H1 (cell line): Measurements from ENCODE around the gene FLRT2. TPM values are rescaled to one million over a fixed set of nuclear protein-coding genes. Genes with fewer than 3 reads are reported as not detected.

Experiments
- CTCF ChIA-PET: fragments of 300-600 bp; sonication (Branson Sonifier 250); formaldehyde crosslinking; loops from one replicate; lab custom pipeline; 2021; ENCODE audit not compliant: partially characterized antibody; lab: Charles Lee
- POLR2A ChIA-PET: fragments of 300-600 bp; sonication (Branson Sonifier 250); formaldehyde crosslinking; loops from one replicate; lab custom pipeline; 2021; ENCODE audit warnings: inconsistent platforms; ENCODE audit not compliant: partially characterized antibody; lab: Charles Lee
- DNase-seq, 2 experiments: peaks; one replicate each; pipeline versions ENCODE4 v3.0.0 to v3.0.0-alpha.2; 2010 to 2022; ENCODE audit warnings: low spot score in 2 of 2, low read depth in 1 of 2, mixed read lengths in 1 of 2
- FAIRE-seq: peaks from 2 replicates; lab custom pipeline; 2011; peaks lifted over from hg19 to GRCh38; lab: Jason Lieb, UNC
- H2AFZ ChIP-seq: 2 replicates; pipeline ENCODE4 v1.8.1; 2012; ENCODE audit warnings: low read length, inconsistent platforms
- H2AK5ac ChIP-seq: 2 replicates; pipeline ENCODE4 v1.6.1; 2013; ENCODE audit warnings: low read depth, low read length
- H2BK120ac ChIP-seq: replicated peaks from 2 replicates; pipeline ENCODE3; 2013; ENCODE audit warnings: low read depth, low read length, inconsistent platforms
- H2BK12ac ChIP-seq: 2 replicates; pipeline ENCODE4 v1.6.1; 2013; ENCODE audit warnings: low read depth, low read length
- H2BK15ac ChIP-seq: 2 replicates; pipeline ENCODE4 v1.6.1; 2013; ENCODE audit warnings: low read length
- H2BK20ac ChIP-seq: 2 replicates; pipeline ENCODE4 v1.6.1; 2013; ENCODE audit warnings: low read length
- H2BK5ac ChIP-seq: 2 replicates; pipeline ENCODE4 v1.6.1; 2013; ENCODE audit warnings: low read depth, low read length
- H3K14ac ChIP-seq: 2 replicates; pipeline ENCODE4 v1.6.1; 2013; ENCODE audit warnings: inconsistent platforms; ENCODE audit not compliant: insufficient read length
- H3K18ac ChIP-seq: 2 replicates; pipeline ENCODE4 v1.6.1; 2013; ENCODE audit warnings: low read length; ENCODE audit errors: extremely low read depth
- H3K23ac ChIP-seq: 2 replicates; pipeline ENCODE4 v1.6.1; 2013; ENCODE audit warnings: inconsistent platforms; ENCODE audit not compliant: insufficient read length
- H3K23me2 ChIP-seq: 2 replicates; pipeline ENCODE4 v1.6.1; 2013; ENCODE audit warnings: low read depth, low read length
- H3K27ac ChIP-seq: 2 replicates; pipeline ENCODE4 v1.6.1; 2011; ENCODE audit warnings: low read depth, low read length, inconsistent platforms
- H3K27me3 ChIP-seq, 4 experiments: replicated peaks in 1 of 4; 1 replicate in 1 of 4; 2 replicates in 3 of 4; pipeline versions ENCODE4 v1.6.1 to v1.8.1; 2011 to 2013; ENCODE audit warnings: low read length in 3 of 4, mild to moderate bottlenecking in 3 of 4, inconsistent platforms in 2 of 4, mixed read lengths in 2 of 4, moderate library complexity in 1 of 4; ENCODE audit not compliant: control insufficient read depth in 3 of 4, insufficient read depth in 3 of 4; ENCODE audit errors: extremely low read depth in 1 of 4
- H3K36me3 ChIP-seq, 4 experiments: 2 replicates each; pipeline versions ENCODE4 v1.6.1 to v1.8.1; 2011 to 2013; ENCODE audit warnings: mild to moderate bottlenecking in 4 of 4, low read length in 3 of 4, moderate library complexity in 2 of 4, control low read depth in 1 of 4, inconsistent platforms in 1 of 4; ENCODE audit not compliant: insufficient read depth in 4 of 4, control insufficient read depth in 2 of 4
- H3K4ac ChIP-seq: replicated peaks from 2 replicates; pipeline ENCODE3; 2013; ENCODE audit warnings: low read length, low read depth, mixed read lengths, inconsistent platforms; ENCODE audit not compliant: insufficient read length
- H3K4me1 ChIP-seq, 4 experiments: replicated peaks in 1 of 4; 1 replicate in 1 of 4; 2 replicates in 3 of 4; pipeline versions ENCODE4 v1.6.1 to v1.8.1; 2011 to 2013; ENCODE audit warnings: low read length in 3 of 4, inconsistent platforms in 2 of 4, mixed read lengths in 1 of 4; ENCODE audit not compliant: insufficient read depth in 4 of 4, control insufficient read depth in 3 of 4
- H3K4me2 ChIP-seq, 2 experiments: 2 replicates each; pipeline versions ENCODE4 v1.6.1 to v1.8.1; 2011 to 2013; ENCODE audit warnings: low read depth in 2 of 2, low read length in 2 of 2, control low read depth in 1 of 2, inconsistent platforms in 1 of 2, mild to moderate bottlenecking in 1 of 2; ENCODE audit not compliant: insufficient read depth in 1 of 2
- H3K4me3 ChIP-seq, 4 experiments: fragments of 200-600, 300-600 bp in 1 of 4; sonication (generic), shearing (Covaris generic), sonication (Bioruptor Twin) in 1 of 4; 2 replicates each; pipeline versions ENCODE4 v1.5.1 to v1.8.1; 2011 to 2016; ENCODE audit warnings: low read length in 4 of 4, low read depth in 3 of 4, control low read depth in 2 of 4, inconsistent platforms in 2 of 4, mild to moderate bottlenecking in 2 of 4, mixed read lengths in 1 of 4, moderate library complexity in 1 of 4; ENCODE audit not compliant: insufficient read depth in 2 of 4; ENCODE audit errors: extremely low read depth in 1 of 4
- H3K56ac ChIP-seq: replicated peaks from 2 replicates; pipeline ENCODE3; 2013; ENCODE audit warnings: low read depth, mild to moderate bottlenecking, mixed read lengths, low read length, inconsistent platforms; ENCODE audit not compliant: insufficient read length
- H3K79me1 ChIP-seq: 2 replicates; pipeline ENCODE4 v1.6.1; 2013; ENCODE audit warnings: low read depth, low read length, control low read depth
- H3K79me2 ChIP-seq, 2 experiments: 2 replicates each; pipeline versions ENCODE4 v1.6.1 to v1.8.1; 2012 to 2013; ENCODE audit warnings: low read length in 2 of 2, mild to moderate bottlenecking in 2 of 2, inconsistent platforms in 1 of 2; ENCODE audit not compliant: insufficient read depth in 2 of 2, control insufficient read depth in 1 of 2
- H3K9ac ChIP-seq, 4 experiments: replicated peaks in 1 of 4; 1 replicate in 1 of 4; 2 replicates in 3 of 4; pipeline versions ENCODE4 v1.6.1 to v1.8.1; 2011 to 2013; ENCODE audit warnings: low read depth in 3 of 4, low read length in 3 of 4, control low read depth in 2 of 4, mild to moderate bottlenecking in 2 of 4, moderate library complexity in 2 of 4, inconsistent platforms in 1 of 4; ENCODE audit errors: extremely low read depth in 1 of 4
- H3K9me3 ChIP-seq, 2 experiments: 2 replicates each; pipeline versions ENCODE4 v1.6.1 to v1.8.1; 2012 to 2013; ENCODE audit warnings: mild to moderate bottlenecking in 2 of 2, moderate library complexity in 2 of 2, control low read depth in 1 of 2, inconsistent platforms in 1 of 2, low read depth in 1 of 2, low read length in 1 of 2, mixed read lengths in 1 of 2; ENCODE audit not compliant: insufficient read depth in 2 of 2
- H4K20me1 ChIP-seq, 2 experiments: replicated peaks in 1 of 2; 2 replicates each; pipeline versions ENCODE3 to v1.8.1; 2011 to 2013; ENCODE audit warnings: inconsistent platforms in 2 of 2, low read length in 2 of 2, mild to moderate bottlenecking in 1 of 2; ENCODE audit not compliant: insufficient read depth in 2 of 2, control insufficient read depth in 1 of 2
- H4K5ac ChIP-seq: 2 replicates; pipeline ENCODE4 v1.6.1; 2013; ENCODE audit warnings: low read length, low read depth, mixed read lengths, inconsistent platforms; ENCODE audit not compliant: insufficient read length
- H4K8ac ChIP-seq: 2 replicates; pipeline ENCODE4 v1.8.0; 2013; ENCODE audit warnings: mild to moderate bottlenecking, moderate library complexity, low read length, inconsistent platforms; ENCODE audit not compliant: insufficient read depth; ENCODE audit errors: extremely low read depth
- H4K91ac ChIP-seq: replicated peaks from 2 replicates; pipeline ENCODE3; 2013; ENCODE audit warnings: low read length, mixed read lengths, inconsistent platforms; ENCODE audit not compliant: insufficient read length
- BCL11A ChIP-seq, 2 experiments: IDR thresholded peaks; one replicate each; pipeline ENCODE4 v1.6.1; 2011; ENCODE audit warnings: low read depth in 2 of 2, low read length in 2 of 2, mild to moderate bottlenecking in 2 of 2
- CHD2 ChIP-seq: IDR thresholded peaks from 2 replicates; pipeline ENCODE4 v1.6.1; 2012; ENCODE audit warnings: low read length, improper control_type of control experiment
- E2F6 ChIP-seq: IDR thresholded peaks from 2 replicates; pipeline ENCODE4 v1.6.1; 2012; ENCODE audit warnings: inconsistent platforms
- NRF1 ChIP-seq: IDR thresholded peaks from 2 replicates; pipeline ENCODE4 v1.6.1; 2011; ENCODE audit warnings: mild to moderate bottlenecking, low read depth, low read length, improper control_type of control experiment
- RFX5 ChIP-seq: IDR thresholded peaks from 2 replicates; pipeline ENCODE4 v1.6.1; 2011; ENCODE audit warnings: low read depth, low read length, improper control_type of control experiment, borderline replicate concordance
- SP1 ChIP-seq: IDR thresholded peaks from 2 replicates; pipeline ENCODE4 v1.6.1; 2011; ENCODE audit warnings: low read depth, low read length
- SP4 ChIP-seq: IDR thresholded peaks from 2 replicates; pipeline ENCODE4 v1.6.1; 2012; ENCODE audit warnings: low read length, inconsistent platforms
- TEAD4 ChIP-seq: IDR thresholded peaks from 2 replicates; pipeline ENCODE4 v1.6.1; 2012; ENCODE audit warnings: low read depth, low read length, inconsistent platforms, mixed read lengths
- YY1 ChIP-seq: IDR thresholded peaks from 2 replicates; pipeline ENCODE4 v1.6.1; 2011; ENCODE audit warnings: low read depth, mild to moderate bottlenecking, low read length
- WGBS, 2 experiments: shearing (Covaris generic) in 1 of 2; methylation state at CpG; one replicate each; pipeline versions ENCODE4 v1.1.6 to v1.1.7; 2013 to 2015; ENCODE audit warnings: low lambda C conversion rate in 2 of 2, mixed read lengths in 2 of 2, inconsistent platforms in 1 of 2, low coverage in 1 of 2, missing lambda C conversion rate in 1 of 2; ENCODE audit not compliant: insufficient replicate concordance in 2 of 2, insufficient coverage in 1 of 2, insufficient read length in 1 of 2; ENCODE audit errors: extremely low coverage in 1 of 2, missing lambda C conversion rate in 1 of 2; 5-methylcytosine and 5-hydroxymethylcytosine counted together
- polyA plus RNA-seq, 7 experiments: library from polyadenylated mRNA; depleted of rRNA in 3 of 7; stranded (reverse) in 5 of 7; unstranded in 2 of 7; fragments of >200 nt in 5 of 7; fragments of 200-250 nt in 2 of 7; gene quantifications; 1 replicate in 5 of 7; 2 replicates in 1 of 7; 4 replicates in 1 of 7; pipeline versions ENCODE4 v1.2.1 to v1.2.3, GENCODE V29; 2011 to 2013; ENCODE audit warnings: missing spikeins in 2 of 7, mixed read lengths in 2 of 7
- total RNA-seq: library from RNA; stranded (reverse); fragmentation: NEBNext Ultra II Directional; extraction: Animal tissue kit (Norgen Biotek cat#: 25700); gene quantifications from 2 replicates; pipeline ENCODE4 v1.2.1, GENCODE V29; 2021

FLRT2 gene
- total and polyA plus RNA-seq, 2 of the 8 experiments (the other 6 are each of a cell fraction or from before 2014, with no cell fraction given) = 2.4 to 6.9 TPM

- H3K9ac ChIP-seq = no peak overlapping the region
- no peak overlapping the region for H3K4ac ChIP-seq
- H3K4me1 ChIP-seq = no peaks in the 10 kb centered on the region
- H3K79me2 ChIP-seq = no peaks in the 10 kb centered on the region
- no peak overlapping the region for H3K4me3 ChIP-seq
- FAIRE-seq = no peak
- no peak overlapping the region for H4K91ac ChIP-seq
- H3K56ac ChIP-seq = no peak overlapping the region
- no peak overlapping the region for H3K27ac ChIP-seq
- no peak overlapping the region for H2BK120ac ChIP-seq
- H3K23ac ChIP-seq = no peak overlapping the region
- H2AK5ac ChIP-seq = no peak overlapping the region
- H2BK12ac ChIP-seq = no peak overlapping the region
- no peaks in the 10 kb centered on the region for H3K9me3 ChIP-seq
- no peak overlapping the region for H2BK5ac ChIP-seq
- DNase-seq = no peak
- no peak overlapping the region for H3K14ac ChIP-seq
- no peaks in the 10 kb centered on the region for H3K23me2 ChIP-seq
- no peak overlapping the region for H2BK15ac ChIP-seq
- TF ChIP-seq BCL11A (IDR thresholded peaks at IDR 0.05; ENCODE audit: low read depth in 2 of 2, low read length in 2 of 2) = no peak
- no peak for TF ChIP-seq SP1
- TF ChIP-seq SP4 = no peak
- TF ChIP-seq YY1 = no peak
- TF ChIP-seq TEAD4 = no peak
- TF ChIP-seq RFX5 = no peak
- TF ChIP-seq NRF1 = no peak
- no peak for TF ChIP-seq E2F6
- no peak for TF ChIP-seq CHD2
- ChIA-PET POLR2A (no interaction called here), CTCF (interaction anchor here (1.6 kb wide), 1 partner anchor 11 kb away, joined by 5 read pairs; no protein-coding TSS in a partner anchor)
- H4K5ac ChIP-seq = no peak overlapping the region
- H4K8ac ChIP-seq = no peak overlapping the region
- no peaks in the 10 kb centered on the region for H3K79me1 ChIP-seq
- 92% methylated on average over 27 of the region's 27 CpGs; no CpG with 5 or more reads in 1 of the 2 experiments for WGBS, 2 experiments
- no peaks in the 10 kb centered on the region for H3K27me3 ChIP-seq
- H2BK20ac ChIP-seq = no peak overlapping the region
- H4K20me1 ChIP-seq = no peaks in the 10 kb centered on the region
- no peaks in the 10 kb centered on the region; a peak in 2 of 8 replicates for H3K36me3 ChIP-seq
- no peak overlapping the region for H3K18ac ChIP-seq
- no peak overlapping the region for H2AFZ ChIP-seq
- no peak overlapping the region for H3K4me2 ChIP-seq
Observed at GRCh38 chr14:85622986-85623685, 93.2 kb downstream of the FLRT2 start.
